ENCODE measurements around the gene MYO10. TPM values are rescaled to one million over a fixed set of nuclear protein-coding genes. Genes with fewer than 3 reads are reported as not detected.

The MYO10 gene
- total RNA-seq, 1 donor from 2014 or later, result 80.2 TPM

DNA sequence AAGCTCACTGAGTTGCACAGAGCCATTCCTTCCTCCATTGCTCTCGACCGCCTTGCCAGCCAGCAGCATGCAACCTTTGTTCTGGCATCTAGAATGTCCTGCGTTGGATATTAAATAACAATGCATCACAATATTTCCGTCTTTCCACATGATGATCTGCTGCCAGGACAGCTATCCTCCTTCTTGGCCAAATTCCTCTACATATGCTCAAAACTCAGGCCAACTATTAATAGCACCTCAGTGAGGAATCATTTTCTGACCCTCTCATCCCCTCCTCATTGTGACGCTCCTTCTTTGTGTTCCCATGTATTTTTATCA lies 128.6 kb downstream of the MYO10 start:
- Mint-ChIP-seq H3K27me3 (ENCODE audit: low read depth, unreplicated experiment) (no peaks in the 10 kb centered on the region), H3K4me3 (ENCODE audit: unreplicated experiment) (no peak overlapping the region), H3K27ac (ENCODE audit: unreplicated experiment) (no peak overlapping the region), H3K4me1 (ENCODE audit: low read depth, unreplicated experiment) (peaks cover 34% of the 10 kb centered on the region), H3K9me3 (ENCODE audit: unreplicated experiment) (no peaks in the 10 kb centered on the region), H3K36me3 (ENCODE audit: low read depth, unreplicated experiment) (peaks cover 7% of the 10 kb centered on the region)
- DNase-seq (ENCODE audit: low read depth) (no peak), FAIRE-seq (peak; percentile 26)
- H3K9me3 ChIP-seq (ENCODE audit: insufficient read depth, low read depth, low read length), result no peaks in the 10 kb centered on the region
- no peaks in the 10 kb centered on the region for H3K27me3 ChIP-seq (ENCODE audit: insufficient read depth, low read length)
- H4K20me1 ChIP-seq (ENCODE audit: insufficient read depth, low read length), result peaks cover 84% of the 10 kb centered on the region
- H3K4me1 ChIP-seq (ENCODE audit: insufficient read depth, low read length), result peaks cover 19% of the 10 kb centered on the region
- H3K36me3 ChIP-seq (ENCODE audit: insufficient read depth, low read length), result peaks cover 2% of the 10 kb centered on the region
- H2AFZ ChIP-seq (ENCODE audit: low read depth, low read length), result no peak overlapping the region
- no peak overlapping the region for H3K4me2 ChIP-seq (ENCODE audit: low read length)
- no peak overlapping the region for H3K27ac ChIP-seq (ENCODE audit: low read depth, low read length)
- no peak overlapping the region for H3K9ac ChIP-seq (ENCODE audit: low read length)
- no peak for TF ChIP-seq CTCF (IDR thresholded peaks at IDR 0.05; ENCODE audit: insufficient read depth, low read depth, low read length)
- TF ChIP-seq EZH2 (IDR thresholded peaks at IDR 0.05; ENCODE audit: insufficient read depth, low read length), result no peak
- no peak overlapping the region for H3K4me3 ChIP-seq (ENCODE audit: insufficient read depth, low read depth, low read length)
- H3K79me2 ChIP-seq (ENCODE audit: insufficient read depth, low read length), result peaks cover 97% of the 10 kb centered on the region

DNA sequence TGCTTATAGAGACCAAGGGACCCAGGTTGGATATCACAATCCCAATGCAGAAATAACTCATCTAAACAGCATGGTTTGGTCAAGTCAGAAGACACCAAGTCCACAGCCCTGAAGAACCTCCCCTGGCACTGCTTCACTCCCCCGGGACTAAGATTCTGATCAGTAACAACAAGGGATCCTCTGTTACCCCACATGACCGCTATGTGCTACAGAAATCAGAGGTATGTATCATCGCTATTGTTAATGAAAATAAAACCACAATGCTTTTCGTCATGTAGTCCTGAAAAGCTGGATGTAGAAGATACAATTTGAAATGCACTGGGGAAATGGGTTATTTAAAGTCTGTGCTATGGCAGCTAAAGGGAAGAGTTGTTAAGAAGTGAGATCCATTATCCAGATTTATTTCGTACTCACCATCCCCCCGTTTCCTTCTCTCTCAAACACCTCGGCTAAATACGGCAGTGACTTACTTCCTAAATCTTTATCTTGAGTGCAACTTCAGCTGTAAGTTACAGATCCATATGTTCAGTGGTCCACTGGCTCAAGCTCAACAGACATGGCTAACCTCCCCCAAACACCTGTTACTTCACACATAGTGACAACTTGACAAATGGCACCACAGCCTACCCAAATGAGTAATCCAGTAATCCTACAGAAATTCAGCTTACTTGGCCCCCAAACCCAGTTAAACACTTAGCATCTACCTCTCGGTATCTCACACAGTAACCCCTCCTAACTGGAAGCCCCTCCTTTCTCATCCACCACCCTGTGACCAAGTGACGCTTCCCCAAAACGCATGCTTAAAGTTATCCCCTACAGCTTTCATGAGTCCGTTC lies 129.2 kb downstream of the MYO10 start:
- Histone ChIP-seq H3K9ac (ENCODE audit: low read length) (no peak overlapping the region), H3K4me3 (ENCODE audit: insufficient read depth, low read depth, low read length) (no peak overlapping the region), H2AFZ (ENCODE audit: low read depth, low read length) (no peak overlapping the region), H3K4me1 (ENCODE audit: insufficient read depth, low read length) (peaks cover 15% of the 10 kb centered on the region), H3K36me3 (ENCODE audit: insufficient read depth, low read length) (peaks cover 2% of the 10 kb centered on the region), H4K20me1 (ENCODE audit: insufficient read depth, low read length) (peaks cover 80% of the 10 kb centered on the region), H3K4me2 (ENCODE audit: low read length) (no peak overlapping the region), H3K79me2 (ENCODE audit: insufficient read depth, low read length) (peaks cover 95% of the 10 kb centered on the region), H3K9me3 (ENCODE audit: insufficient read depth, low read depth, low read length) (no peaks in the 10 kb centered on the region), H3K27ac (ENCODE audit: low read depth, low read length) (no peak overlapping the region), H3K27me3 (ENCODE audit: insufficient read depth, low read length) (no peaks in the 10 kb centered on the region)
- Mint-ChIP-seq H3K9me3 (ENCODE audit: unreplicated experiment) (no peaks in the 10 kb centered on the region), H3K36me3 (ENCODE audit: low read depth, unreplicated experiment) (peaks cover 6% of the 10 kb centered on the region), H3K4me3 (ENCODE audit: unreplicated experiment) (no peak overlapping the region), H3K27ac (ENCODE audit: unreplicated experiment) (no peak overlapping the region), H3K27me3 (ENCODE audit: low read depth, unreplicated experiment) (no peaks in the 10 kb centered on the region), H3K4me1 (ENCODE audit: low read depth, unreplicated experiment) (peaks cover 33% of the 10 kb centered on the region)
- DNase-seq (ENCODE audit: low read depth), result peak; percentile 45
- TF ChIP-seq CTCF (IDR thresholded peaks at IDR 0.05; ENCODE audit: insufficient read depth, low read depth, low read length) (no peak), EZH2 (IDR thresholded peaks at IDR 0.05; ENCODE audit: insufficient read depth, low read length) (no peak)
- peak; percentile 50 for FAIRE-seq

DNA sequence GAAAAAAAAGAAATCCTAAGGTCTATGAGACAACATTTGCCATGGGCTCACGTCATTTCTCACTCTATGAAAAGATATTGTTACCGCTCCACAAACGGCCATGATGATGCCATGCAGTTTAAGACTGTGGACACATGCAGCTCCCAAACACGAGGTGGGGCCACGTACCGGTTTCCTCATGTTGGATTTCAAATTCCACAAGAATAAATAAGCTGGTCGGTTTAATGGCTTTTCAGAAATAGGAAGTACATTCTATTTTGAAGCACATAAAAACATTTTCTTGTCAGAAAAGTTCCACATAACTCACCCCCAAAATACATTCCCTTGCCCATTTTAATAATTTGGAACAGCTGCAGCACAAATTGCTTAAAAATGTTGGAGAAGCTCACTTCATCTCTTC lies 130.6 kb downstream of the MYO10 start:
- no peak overlapping the region for H3K4me3 ChIP-seq (ENCODE audit: insufficient read depth, low read depth, low read length)
- H3K27ac ChIP-seq (ENCODE audit: low read depth, low read length), result no peak overlapping the region
- DNase-seq (ENCODE audit: low read depth) (no peak), FAIRE-seq (no peak)
- peaks cover 6% of the 10 kb centered on the region for H3K36me3 ChIP-seq (ENCODE audit: insufficient read depth, low read length)
- Mint-ChIP-seq H3K9me3 (ENCODE audit: unreplicated experiment) (no peaks in the 10 kb centered on the region), H3K27ac (ENCODE audit: unreplicated experiment) (no peak overlapping the region), H3K27me3 (ENCODE audit: low read depth, unreplicated experiment) (no peaks in the 10 kb centered on the region), H3K4me3 (ENCODE audit: unreplicated experiment) (no peak overlapping the region), H3K36me3 (ENCODE audit: low read depth, unreplicated experiment) (peaks cover 6% of the 10 kb centered on the region), H3K4me1 (ENCODE audit: low read depth, unreplicated experiment) (peaks cover 33% of the 10 kb centered on the region)
- TF ChIP-seq EZH2 (IDR thresholded peaks at IDR 0.05; ENCODE audit: insufficient read depth, low read length) (no peak), CTCF (IDR thresholded peaks at IDR 0.05; ENCODE audit: insufficient read depth, low read depth, low read length) (no peak)
- H4K20me1 ChIP-seq (ENCODE audit: insufficient read depth, low read length), result peaks cover 82% of the 10 kb centered on the region
- no peak overlapping the region for H3K4me2 ChIP-seq (ENCODE audit: low read length)
- H3K4me1 ChIP-seq (ENCODE audit: insufficient read depth, low read length), result peaks cover 15% of the 10 kb centered on the region
- no peak overlapping the region for H2AFZ ChIP-seq (ENCODE audit: low read depth, low read length)
- no peak overlapping the region for H3K9ac ChIP-seq (ENCODE audit: low read length)
- H3K9me3 ChIP-seq (ENCODE audit: insufficient read depth, low read depth, low read length), result no peaks in the 10 kb centered on the region
- H3K79me2 ChIP-seq (ENCODE audit: insufficient read depth, low read length), result peaks cover 97% of the 10 kb centered on the region
- no peaks in the 10 kb centered on the region for H3K27me3 ChIP-seq (ENCODE audit: insufficient read depth, low read length)
